Upper lobe of right lung (tissue), 1 donor: ENCODE results near the gene DNAJC17. TPM values are rescaled to one million over a fixed set of nuclear protein-coding genes. Genes with fewer than 3 reads are reported as not detected.

Experiments used
- ATAC-seq: fragments of 200-7000 bp; cut with Tn5 transposase; one replicate; pipeline ENCODE4 v1.9.1; 2020; ENCODE audit warnings: mild to moderate bottlenecking, moderate library complexity
- DNase-seq: peaks from one replicate; pipeline ENCODE4 v3.0.0-alpha.2; 2020
- H3K27ac ChIP-seq: fragments of 200-600 bp; one replicate; pipeline ENCODE4 v1.8.0; 2022
- H3K27me3 ChIP-seq: fragments of 200-600 bp; one replicate; pipeline ENCODE4 v1.8.0; 2022; ENCODE audit warnings: mild to moderate bottlenecking
- H3K36me3 ChIP-seq: fragments of 200-600 bp; one replicate; pipeline ENCODE4 v1.8.0; 2022
- H3K4me1 ChIP-seq: fragments of 200-600 bp; one replicate; pipeline ENCODE4 v1.8.0; 2022
- H3K4me3 ChIP-seq: fragments of 200-600 bp; one replicate; pipeline ENCODE4 v1.8.0; 2022; ENCODE audit warnings: mild to moderate bottlenecking
- H3K9me3 ChIP-seq: fragments of 200-600 bp; one replicate; pipeline ENCODE4 v1.8.0; 2022
- CTCF ChIP-seq: fragments of 200-600 bp; IDR thresholded peaks from one replicate; pipeline ENCODE4 v1.8.0; 2022; ENCODE audit warnings: antibody characterized with exemption
- intact Hi-C: fragments of 100-400 bp; cut with DNase I; formaldehyde crosslinking; loops from one replicate; pipeline ENCODE4 v1.11.0; 2022
- total RNA-seq: library from RNA; stranded (reverse); fragmentation: NEBNext Ultra II Directional; extraction: Animal tissue kit (Norgen Biotek cat#: 25700); gene quantifications from one replicate; pipeline ENCODE4 v1.2.1, GENCODE V29; 2021
- donor health status: DM: no; HTN: yes; CAD: no; lungs with severe emphysema.

DNAJC17 gene
- total RNA-seq, 1 donor from 2014 or later = 30.7 TPM

GRCh38 chr15:40722354-40722753, 84.9 kb downstream of the DNAJC17 start:
- no peak overlapping the region for H3K27ac ChIP-seq
- ATAC-seq (no peak), DNase-seq (no peak)
- intact Hi-C loops = no loop called here
- no peak overlapping the region for H3K4me3 ChIP-seq
- no peaks in the 10 kb centered on the region for H3K36me3 ChIP-seq
- H3K9me3 ChIP-seq = no peaks in the 10 kb centered on the region
- TF ChIP-seq CTCF = no peak
- H3K4me1 ChIP-seq = no peaks in the 10 kb centered on the region
- no peaks in the 10 kb centered on the region for H3K27me3 ChIP-seq

GRCh38 chr15:40721701-40722100, 85.6 kb downstream of the DNAJC17 start:
- Histone ChIP-seq H3K27ac (no peak overlapping the region), H3K9me3 (no peaks in the 10 kb centered on the region), H3K27me3 (no peaks in the 10 kb centered on the region), H3K4me3 (no peak overlapping the region), H3K36me3 (no peaks in the 10 kb centered on the region), H3K4me1 (no peaks in the 10 kb centered on the region)
- ATAC-seq (no peak), DNase-seq (no peak)
- intact Hi-C loops = no loop called here
- no peak for TF ChIP-seq CTCF

- intact Hi-C loops = no loop called here
- ATAC-seq (no peak), DNase-seq (no peak)
- no peaks in the 10 kb centered on the region for H3K4me1 ChIP-seq
- no peaks in the 10 kb centered on the region for H3K9me3 ChIP-seq
- H3K27me3 ChIP-seq = no peaks in the 10 kb centered on the region
- no peaks in the 10 kb centered on the region for H3K36me3 ChIP-seq
- no peak overlapping the region for H3K27ac ChIP-seq
- no peak overlapping the region for H3K4me3 ChIP-seq
- TF ChIP-seq CTCF = no peak
Observed at GRCh38 chr15:40716165-40716564, 91.1 kb downstream of the DNAJC17 start.

Other genes with a start within 250 kb of the DNAJC17 start
- 20.7 TPM for gene CCDC32, start 242.4 kb downstream of the DNAJC17 start, total RNA-seq
- gene RPUSD2, start 238.2 kb downstream of the DNAJC17 start, total RNA-seq = 6.4 TPM
- gene KNL1, start 213.2 kb downstream of the DNAJC17 start, total RNA-seq = 0.61 TPM
- 0.98 TPM for gene RAD51, start 112.3 kb downstream of the DNAJC17 start, total RNA-seq
- 77.1 TPM for gene RMDN3, start 52.2 kb downstream of the DNAJC17 start, total RNA-seq
- 55.2 TPM for gene GCHFR, start 43.4 kb downstream of the DNAJC17 start, total RNA-seq
- gene C15orf62, start 37.5 kb downstream of the DNAJC17 start, total RNA-seq = 0.96 TPM
- 26.7 TPM for gene ZFYVE19, start 384 bp downstream of the DNAJC17 start, total RNA-seq
- 1.3 TPM for gene PPP1R14D, start 21.2 kb upstream of the DNAJC17 start, total RNA-seq
- gene SPINT1, start 36.6 kb upstream of the DNAJC17 start, total RNA-seq = 96.8 TPM
- not detected for gene RHOV, start 66.8 kb upstream of the DNAJC17 start, total RNA-seq
- gene VPS18, start 87.0 kb upstream of the DNAJC17 start, total RNA-seq = 24.5 TPM
- gene DLL4, start 121.9 kb upstream of the DNAJC17 start, total RNA-seq = 22.0 TPM
- 4.4 TPM for gene CHAC1, start 146.0 kb upstream of the DNAJC17 start, total RNA-seq